ENCODE measurements around the gene VPS39.

Gene VPS39

DNA sequence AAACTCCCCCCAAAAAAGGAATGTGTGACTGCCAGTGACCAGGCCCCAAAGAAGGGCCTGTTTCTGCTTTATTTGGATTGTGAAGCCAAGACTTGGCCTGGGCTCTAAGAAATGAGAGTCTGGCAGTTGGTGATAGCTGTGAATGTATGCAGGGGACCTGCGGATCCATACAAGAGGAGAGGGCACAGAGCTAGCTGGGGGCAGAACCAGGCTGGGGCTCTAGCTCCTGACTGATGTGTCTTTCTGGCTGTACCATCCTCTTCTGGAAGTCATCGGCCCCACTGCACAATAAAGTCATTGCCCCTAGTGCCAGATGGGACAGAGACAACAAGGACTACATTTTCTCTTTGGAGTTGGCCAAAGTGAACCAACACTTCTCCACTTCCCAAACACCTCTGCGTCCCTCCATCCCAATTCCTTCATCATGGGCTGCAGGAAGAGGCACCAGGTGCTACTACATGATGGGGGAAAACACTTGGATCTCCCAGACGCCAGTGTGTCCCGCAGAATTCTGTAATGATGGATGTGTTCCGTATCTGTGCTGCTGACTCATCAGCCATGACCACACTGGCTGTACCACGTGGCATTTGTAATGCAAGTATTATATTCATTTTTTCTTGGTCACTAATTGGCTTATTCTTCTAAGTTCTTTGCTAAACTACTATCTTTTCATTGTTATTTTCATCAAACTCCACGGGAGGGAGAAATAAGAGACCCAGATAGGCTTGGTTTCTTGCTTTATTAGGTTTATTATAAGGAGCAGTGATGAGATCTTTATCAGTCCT, 49.9 kb downstream of the VPS39 start:
- DNase-seq, result no peak

- DNase-seq, result no peak
These were observed 50.7 kb downstream of the VPS39 start for GRCh38 chr15:42157381-42157780.

GRCh38 chr15:42156243-42156922, 51.7 kb downstream of the VPS39 start, which contains the start of gene PLA2G4F:
Gene PLA2G4F, minus strand, starts transcription at chr15:42156636. Its CDS starts 87 bp downstream, at chr15:42156549.
- no peak for DNase-seq

GRCh38 chr15:42155546-42156242, 52.4 kb downstream of the VPS39 start:
- no peak for DNase-seq

DNA sequence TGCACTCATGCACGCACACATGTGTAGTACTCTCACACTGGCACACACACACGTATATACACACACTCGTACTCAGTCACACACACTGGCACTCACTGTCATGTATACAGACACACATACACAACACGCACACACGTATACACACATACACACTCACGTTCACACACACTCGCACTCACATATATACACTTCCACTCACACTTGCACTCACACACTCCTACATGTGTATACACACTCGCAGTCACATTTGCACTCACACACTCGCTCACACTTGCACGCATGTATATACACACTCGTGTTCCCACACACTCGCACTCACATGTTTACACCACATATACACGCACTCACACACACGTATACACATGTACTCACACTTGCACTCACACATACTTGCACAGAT, 53.1 kb downstream of the VPS39 start:
- no peak for DNase-seq

DNA sequence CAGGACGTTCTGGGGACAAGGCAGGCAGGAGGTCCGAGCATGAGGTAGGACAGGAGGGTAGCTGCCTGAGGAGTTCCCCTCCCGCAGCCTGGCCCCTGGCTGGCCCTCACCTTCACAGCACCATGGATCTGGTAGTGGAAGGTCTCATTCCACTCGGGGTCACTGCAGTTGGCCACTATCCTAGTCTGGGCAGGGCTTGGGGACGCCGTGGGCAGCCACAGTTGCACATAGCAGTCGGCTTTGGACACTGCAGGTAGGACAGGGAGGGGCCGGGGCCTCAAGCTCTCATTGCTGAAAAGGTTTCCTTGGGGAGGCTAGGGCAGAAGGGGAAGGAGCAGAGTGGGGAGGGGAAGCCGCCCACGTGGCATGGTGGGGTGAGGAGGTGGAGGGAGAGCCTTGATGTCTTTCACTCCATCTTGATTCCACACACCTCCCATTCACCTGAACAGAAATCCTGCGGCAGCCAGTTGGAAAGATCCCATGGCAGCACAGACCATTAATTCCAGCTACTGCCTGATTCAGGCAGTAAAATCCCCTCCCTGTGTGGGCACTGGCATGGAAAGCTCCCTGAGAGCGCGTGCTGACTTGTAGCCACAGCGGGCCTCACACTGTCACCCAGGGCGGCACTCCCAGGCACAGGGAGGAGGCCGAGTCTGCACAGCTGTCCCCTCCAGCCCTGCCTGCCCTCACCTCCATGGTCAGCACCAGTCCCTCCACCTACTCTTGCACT, 53.7 kb downstream of the VPS39 start:
- no peak for DNase-seq

DNA sequence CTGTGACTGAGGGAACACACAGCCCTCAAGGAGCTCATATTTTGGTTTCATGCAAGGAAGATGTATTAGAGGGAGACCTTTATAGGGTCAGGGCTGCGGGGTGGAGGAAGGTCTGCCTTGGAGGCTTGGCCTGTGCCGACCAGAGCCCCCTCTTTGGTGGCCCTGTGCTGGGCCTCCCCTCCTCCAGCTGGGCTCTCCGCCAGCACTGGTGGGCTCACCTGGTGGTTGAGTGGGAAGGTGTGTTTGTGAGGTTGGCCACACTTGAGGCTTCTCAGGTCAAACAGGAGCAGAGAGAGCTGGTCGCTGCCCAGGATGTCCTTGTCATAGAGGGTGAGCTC, 54.3 kb downstream of the VPS39 start:
- no peak for DNase-seq

DNA sequence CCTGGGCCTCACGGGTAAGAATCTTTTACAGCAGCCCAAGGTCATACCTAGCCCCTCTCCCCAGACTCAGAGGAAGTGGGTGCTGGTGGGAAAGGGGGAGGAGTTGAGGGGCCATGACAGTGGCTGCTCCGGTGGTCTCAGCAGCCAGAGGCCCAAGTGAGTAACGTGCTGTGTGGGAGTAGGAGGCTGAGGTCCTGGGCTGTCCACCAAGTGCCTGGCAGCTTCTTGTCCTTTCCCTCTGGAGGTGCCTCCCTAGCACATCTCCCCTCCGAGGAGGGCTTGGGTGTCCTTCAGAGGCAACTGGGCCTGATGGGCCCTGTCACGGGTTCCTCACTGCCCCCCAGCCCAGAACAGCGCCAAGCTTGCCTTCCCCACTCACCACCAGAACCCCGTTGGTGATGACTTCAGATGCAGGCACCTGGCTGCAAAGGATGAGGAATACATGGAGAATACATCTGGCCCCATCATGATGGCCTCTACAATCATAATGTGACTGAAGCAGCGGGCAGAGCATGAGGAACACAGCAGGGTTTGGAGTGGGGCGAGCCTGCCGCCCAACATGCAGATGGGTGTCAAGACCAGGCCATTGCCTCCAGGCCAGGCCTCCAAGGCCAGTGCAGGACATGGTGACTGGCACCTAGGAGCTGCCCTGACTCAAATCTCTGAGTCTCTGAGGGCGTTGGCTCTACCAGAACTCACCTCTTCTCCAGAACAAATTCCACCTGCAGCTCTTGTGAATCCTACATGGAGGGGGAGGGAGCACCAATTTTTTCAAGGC, 55.0 kb downstream of the VPS39 start:
- DNase-seq, result no peak

GRCh38 chr15:42152196-42152920, 55.7 kb downstream of the VPS39 start:
- DNase-seq, result no peak

GRCh38 chr15:42151736-42152135, 56.4 kb downstream of the VPS39 start:
- DNase-seq, result no peak

DNA sequence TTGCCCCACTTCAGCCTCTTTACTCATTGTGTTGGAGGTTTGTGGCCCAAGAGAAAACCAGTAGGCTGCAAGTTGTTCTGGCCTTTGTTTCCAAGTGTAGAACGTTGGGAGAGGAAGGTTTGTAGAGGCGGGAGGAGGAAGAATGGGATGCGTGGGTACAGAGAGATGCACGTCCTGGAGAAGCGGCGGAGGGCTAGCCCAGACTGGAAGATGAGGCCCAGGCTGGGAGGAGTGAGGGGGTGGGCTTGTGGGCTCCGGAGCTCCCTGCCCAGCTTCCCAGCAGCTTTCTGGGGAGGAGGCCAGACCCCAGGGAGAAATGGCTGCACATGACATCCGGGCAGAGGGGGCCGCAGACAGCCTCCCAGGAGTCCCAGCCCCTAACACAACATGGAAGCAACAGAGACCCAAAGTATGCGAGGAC, 57.0 kb downstream of the VPS39 start:
- no peak for DNase-seq

DNA sequence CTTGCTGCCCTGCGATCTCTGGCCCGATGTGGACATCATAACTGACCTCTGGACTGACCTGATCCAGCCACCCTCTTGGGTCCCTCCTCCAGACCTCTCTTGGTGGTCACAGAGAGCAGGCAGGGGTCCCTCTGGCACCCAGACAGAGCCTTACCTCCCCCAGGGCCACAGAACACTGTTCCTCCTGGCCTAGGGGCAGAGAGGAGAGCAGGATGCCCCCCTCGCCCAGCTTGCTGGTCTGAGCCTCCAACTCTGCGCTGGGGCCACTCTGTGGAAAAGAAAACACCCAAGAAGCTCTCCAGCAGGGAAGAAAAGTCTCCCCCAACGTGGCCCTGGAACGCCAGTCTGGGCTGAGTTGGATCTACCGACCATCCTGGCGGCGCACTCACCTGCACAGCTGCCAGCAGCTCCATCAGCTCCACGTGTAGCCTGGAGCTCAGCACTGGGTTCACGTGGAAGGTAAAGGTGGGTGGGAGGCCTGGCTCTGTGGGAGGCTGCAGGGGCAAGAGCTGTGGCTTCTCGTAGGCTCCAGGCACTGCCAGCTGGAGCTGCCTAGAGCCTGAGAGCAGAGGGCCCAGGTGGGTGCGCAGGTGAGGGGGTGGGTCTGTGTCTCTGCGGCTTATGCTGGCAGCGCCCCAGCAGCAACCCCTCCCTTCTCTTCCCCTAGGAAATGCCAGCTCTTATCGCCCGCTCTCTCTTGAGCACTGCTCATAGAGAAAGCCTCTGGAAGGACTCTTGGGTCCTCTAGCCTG, 57.7 kb downstream of the VPS39 start:
- no peak for DNase-seq

DNA sequence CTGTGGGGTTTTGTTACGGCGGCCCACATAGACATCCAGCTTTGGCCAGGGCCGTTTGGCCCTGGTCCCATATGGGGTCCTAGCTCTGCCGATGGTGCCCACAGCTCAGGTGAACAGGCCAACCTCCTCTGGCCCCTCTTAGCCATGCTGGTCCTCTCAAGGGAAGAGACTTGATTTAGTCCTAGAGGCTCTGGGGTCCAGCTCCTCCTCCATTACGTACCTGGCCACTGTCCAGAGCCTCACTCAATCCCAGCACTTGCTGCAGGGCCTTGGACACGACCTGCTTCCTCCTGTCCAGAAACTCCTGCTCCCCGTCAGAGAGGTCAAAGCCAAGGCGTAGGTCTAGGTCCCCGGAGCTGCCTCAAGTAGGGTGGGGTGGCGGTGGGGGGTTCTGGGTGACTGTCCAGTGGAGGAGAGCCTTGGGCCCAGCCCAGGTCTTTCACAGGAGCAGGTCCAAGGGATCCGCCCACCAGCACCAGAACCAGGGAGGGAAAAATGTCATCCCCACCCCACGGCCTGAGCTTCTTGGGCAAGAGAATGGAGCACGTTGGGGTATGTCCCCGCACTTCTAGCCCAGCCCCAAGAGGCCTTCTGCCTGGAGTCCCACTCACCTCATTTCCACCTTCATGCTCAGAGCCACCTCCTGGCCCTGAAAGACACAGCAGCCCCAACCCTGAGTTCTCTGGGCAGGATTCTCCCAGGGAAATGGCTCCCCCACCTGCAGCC, 58.4 kb downstream of the VPS39 start:
- DNase-seq, result no peak

GRCh38 chr15:42148808-42149492, 59.2 kb downstream of the VPS39 start:
- no peak for DNase-seq

- no peak for DNase-seq
These were observed 60.7 kb downstream of the VPS39 start for GRCh38 chr15:42147431-42147735.

GRCh38 chr15:42146551-42147430, 61.3 kb downstream of the VPS39 start:
- DNase-seq, result no peak

GRCh38 chr15:42145546-42146455, 62.3 kb downstream of the VPS39 start:
- no peak for DNase-seq

Measured in Kasumi-1 (cell line).